D341Med (cell line): ENCODE results near the gene GABBR2.

Source experiments
- DNase-seq: peaks from one replicate; pipeline ENCODE4 v3.0.0; 2012; ENCODE audit warnings: low spot score

GABBR2 gene

DNA sequence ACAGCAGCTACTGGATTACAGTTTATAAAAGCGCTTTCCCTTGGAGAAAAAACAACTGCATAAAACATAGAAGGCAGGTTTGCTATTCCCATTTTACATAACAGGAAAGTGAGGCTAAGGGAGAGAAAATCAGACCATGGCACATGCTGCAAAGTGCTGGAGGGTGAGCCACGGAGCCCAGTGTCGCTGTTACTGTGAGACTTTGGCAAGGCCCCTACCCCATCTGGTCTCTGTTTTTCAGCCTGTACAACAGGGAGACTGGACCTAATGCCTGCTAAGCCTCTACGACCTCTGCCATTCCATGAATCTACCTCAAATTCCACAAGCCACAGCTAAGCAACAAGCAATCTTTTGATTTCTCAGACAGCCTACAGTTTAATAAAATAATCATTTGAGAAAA is 139.2 kb downstream of the GABBR2 start:
- no peak for DNase-seq

DNA sequence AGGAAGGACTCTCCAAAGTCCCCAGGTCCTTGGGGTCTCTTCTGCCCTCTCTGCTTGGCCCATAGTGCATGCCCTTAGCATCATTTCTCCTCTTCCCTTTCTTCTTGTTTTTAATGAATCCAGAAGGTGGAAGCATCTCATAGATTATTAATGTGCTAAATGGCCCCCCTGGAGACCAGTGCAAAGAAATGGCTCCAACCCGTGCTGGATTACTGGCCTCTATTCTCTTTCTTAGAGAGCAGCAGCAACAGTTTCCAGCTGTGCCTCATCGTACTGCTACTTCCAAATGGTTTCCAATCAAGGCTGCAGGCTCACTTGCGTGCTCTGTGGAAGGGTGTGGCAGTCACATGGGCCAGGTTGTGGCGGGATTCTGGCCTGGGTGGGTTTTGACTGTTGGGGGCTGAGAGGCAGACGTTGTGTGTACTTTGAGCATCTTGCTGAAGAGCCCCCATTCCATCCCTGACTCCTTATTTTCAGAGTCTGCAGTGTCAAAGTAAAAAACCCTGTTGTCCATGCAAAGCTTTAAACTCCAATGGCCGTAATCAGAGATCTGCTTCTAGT is 139.7 kb downstream of the GABBR2 start:
- DNase-seq, result no peak

DNA sequence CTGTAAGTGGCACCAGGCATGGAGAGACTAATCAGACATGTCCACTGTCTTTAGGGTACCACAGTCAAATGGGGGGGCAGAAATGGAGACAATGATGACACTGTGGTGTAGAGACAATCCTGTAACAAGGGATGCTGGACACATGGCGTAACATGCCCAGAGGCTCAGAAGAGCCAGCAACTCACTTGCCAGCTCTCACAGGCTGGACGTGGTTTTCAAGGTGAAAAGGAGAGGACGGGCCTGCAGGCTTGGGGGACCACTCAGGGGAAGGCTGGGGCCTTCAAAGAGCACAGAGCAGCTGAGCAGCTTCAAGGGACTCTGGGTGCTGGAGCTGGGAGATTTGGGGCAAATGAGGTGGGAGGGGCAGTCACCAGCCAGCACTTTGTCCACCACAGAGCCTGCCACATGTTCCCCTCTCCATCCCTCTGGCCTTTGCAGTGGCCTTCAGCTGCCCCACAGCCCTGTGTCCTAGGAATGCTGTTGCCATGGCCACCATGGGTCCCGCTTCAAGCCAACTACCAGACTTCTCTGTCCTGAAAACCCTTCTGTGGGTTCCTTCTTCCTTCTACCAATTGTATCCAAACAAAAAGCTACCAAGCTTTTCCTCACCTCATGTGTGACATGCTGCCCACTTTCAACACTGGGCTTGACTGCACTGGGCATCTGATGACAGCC is 140.4 kb downstream of the GABBR2 start:
- DNase-seq, result no peak

DNA sequence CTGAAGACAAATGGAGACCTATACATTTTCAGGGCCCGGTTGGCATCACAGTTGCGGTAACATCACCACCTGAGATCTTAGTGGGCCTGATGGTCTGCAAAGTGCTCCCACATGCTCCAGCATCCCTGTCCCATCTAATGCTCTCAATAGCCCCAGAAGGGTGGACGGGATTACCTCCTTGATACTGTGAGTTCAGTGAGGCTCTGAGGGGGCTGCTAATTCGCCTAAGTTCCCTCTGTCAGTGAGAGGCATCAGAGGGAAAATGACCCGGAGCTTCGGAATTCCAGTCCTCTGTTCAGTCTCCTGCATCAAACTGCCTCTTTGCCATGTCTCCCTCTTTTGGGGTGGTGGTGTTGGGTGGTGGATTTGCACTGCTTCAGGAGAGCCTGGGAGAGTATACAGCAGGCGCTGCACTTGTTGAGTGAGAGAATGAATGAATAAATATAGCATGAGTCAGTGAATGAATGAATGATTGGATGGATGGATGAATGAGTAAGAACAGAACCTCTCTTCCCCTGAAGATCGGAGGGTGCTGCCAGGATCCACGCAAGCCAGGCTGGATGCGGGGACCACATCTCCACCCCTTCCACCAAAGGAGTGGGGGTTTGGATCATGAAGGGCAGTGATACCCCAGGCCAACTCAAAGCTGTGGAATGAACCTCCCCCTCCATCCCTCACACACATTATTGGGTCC is 141.0 kb downstream of the GABBR2 start:
- DNase-seq, result no peak

DNA sequence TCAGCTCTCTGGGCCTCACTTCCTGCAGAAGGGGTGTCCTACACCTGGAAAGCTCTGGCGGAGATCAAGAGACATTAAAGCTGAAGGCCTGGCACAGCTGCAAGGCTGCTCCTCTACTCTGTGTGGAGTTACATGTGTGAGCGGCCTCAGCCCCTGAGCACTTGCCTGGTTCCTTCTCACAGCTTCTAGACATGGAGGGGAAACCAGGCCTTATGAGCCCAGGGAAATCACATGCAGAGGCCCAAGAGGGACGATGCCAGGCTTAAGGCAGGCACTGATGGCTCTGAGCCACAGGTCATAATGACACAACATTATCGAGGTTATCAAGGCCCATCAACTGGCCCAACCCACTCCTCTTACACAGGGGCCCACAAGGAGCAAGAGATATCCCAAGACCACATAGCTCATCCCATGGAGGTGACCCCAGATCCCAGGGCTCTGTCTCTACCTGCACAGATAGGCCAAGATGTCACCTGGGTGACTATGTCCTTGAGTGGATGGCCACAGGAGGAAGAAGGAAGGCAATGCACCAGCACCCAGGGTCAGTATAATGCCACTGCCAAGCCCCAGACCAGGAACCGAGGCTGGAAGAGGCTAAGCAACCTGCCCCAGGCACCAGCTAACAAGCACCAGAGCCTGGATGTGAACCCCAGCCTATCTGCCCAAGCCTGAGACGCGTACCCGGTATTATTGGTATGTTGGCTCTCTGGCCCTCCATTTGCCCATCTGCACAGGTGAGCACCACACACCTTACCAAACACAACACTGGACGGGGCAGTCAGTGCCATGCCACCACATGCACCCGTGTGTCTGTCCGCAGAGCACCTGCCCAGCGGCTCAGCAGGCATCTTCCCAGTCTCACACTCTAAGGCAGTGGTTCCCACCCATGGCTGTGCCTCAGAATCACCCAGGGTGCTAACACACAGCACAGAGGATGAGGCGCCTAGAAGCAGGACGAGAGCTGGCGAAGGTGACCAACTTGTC is 143.3 kb downstream of the GABBR2 start:
- no peak for DNase-seq

DNA sequence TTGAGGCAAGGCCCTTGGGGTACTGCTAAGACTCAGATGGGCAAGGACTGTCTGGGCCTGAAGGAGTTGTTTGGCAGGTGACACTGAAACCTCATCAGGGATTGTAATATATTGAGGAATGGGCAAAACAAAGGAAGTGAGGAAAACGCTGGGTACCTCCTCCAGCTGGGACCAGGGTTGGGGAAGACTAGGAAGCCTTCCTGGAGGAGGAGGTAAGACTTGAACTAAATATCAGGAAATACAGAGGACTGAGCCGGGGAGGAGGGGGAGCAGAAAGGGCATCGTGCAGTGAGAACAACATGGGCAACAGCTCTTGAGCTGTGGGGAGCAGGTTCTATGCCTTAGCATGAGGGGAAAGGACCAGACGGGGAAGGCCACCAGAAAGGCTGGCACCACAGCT is 144.0 kb downstream of the GABBR2 start:
- no peak for DNase-seq

DNA sequence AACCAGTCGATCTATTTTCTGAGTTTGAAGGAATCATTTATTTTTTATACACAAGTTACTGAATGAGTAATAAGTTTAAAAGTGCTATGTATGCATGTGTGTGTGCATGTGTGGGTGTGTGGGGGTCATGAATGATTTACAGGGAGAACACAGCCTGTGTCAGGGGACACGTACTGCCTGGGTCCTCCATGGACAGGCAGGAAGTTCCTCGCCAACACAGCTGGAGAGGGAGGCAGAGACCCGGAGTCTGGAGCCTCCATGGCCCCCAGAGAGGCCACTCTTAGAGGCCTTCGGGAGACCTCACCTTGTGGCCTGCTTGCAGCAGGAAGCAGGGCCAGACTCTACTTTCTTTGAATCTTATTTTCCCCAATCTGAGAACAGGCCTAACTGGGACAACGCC is 144.7 kb downstream of the GABBR2 start:
- DNase-seq, result no peak

DNA sequence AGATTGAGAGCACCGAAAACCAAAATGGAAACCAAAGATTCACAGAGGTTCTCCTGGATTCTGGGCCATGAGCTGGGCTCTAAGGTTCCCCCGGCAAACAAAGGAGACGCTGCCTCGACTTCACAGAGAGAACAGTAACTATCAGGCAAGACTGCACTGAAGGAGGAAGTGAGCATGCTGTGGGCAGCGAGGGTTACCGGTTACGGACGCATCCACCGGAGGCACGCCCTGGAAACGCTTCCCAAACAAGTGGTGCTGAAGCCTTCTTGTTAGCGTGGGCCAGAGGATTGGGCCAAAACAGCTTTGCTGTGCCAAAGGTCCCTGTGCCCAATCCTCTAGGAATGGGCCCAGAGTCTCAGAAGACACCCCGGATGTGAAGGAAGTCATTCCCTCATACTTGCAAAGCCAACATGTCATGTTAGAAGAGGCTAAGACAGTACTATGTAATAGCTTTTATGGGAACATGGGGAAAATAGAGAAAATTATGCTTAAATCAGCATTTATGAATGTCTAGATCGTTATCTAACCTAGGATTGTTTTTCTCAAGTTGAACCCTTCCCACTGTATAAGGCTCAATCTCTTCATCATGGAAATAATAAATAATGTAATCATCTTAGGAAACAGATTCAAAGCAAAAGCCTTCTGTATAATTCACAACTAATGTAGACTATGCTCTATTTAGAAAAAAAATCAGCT is 145.4 kb downstream of the GABBR2 start:
- DNase-seq, result no peak

DNA sequence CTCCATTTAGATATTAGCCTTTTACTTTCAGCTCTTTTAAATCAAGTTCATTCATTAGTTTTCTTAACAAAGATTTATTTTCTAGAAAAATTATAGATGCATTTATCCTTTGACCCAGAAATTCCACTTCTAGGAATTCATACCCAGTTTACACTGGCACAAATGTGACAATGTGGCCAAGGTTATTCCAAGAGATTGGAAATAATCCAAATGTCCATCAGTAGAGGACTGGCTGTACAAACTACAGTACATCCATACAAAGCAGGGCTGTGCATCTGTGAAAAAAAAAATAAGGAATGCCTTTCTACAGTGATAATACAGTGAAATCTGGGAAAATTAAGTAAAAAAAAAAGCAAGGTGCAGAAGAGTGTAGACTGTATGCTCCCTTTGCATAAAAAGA is 149.2 kb downstream of the GABBR2 start:
- DNase-seq, result no peak

DNA sequence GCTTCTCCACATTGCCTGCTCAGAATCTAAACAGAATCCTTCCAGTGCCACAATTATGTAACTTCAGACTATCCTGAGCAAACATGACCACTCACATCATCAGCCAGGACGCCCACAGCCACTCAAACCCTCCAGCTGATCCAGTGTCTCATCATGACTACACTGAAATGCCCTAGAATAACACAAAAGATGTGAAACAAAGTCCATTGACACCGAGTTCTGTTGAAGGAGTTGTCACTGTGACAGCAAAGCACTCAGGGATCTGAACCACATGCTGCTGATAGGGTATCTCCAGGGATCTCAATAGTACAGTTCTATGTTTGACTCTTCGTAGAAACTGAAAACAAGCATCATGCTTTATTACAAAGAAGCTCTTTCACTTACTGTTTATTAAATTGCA is 150.2 kb downstream of the GABBR2 start:
- no peak for DNase-seq

DNA sequence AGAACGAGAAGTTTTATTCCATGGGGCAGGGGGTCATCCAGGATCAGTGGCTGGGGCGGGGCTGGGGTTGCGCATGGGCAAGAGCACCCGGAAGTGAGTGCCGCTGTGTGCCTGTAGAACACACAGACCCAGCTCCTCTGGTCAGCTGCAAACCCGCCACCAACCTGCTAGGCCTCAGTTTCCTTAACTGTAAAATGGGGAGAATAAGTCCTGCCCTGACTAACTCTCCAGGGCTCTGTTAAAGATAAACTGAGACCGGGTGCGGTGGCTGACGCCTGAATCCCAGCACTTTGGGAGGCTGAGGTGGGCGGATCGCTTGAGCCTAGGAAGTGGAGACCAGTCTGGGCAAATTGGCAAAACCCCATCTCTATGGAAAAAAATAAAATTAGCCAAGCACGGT is 152.2 kb downstream of the GABBR2 start:
- no peak for DNase-seq

DNA sequence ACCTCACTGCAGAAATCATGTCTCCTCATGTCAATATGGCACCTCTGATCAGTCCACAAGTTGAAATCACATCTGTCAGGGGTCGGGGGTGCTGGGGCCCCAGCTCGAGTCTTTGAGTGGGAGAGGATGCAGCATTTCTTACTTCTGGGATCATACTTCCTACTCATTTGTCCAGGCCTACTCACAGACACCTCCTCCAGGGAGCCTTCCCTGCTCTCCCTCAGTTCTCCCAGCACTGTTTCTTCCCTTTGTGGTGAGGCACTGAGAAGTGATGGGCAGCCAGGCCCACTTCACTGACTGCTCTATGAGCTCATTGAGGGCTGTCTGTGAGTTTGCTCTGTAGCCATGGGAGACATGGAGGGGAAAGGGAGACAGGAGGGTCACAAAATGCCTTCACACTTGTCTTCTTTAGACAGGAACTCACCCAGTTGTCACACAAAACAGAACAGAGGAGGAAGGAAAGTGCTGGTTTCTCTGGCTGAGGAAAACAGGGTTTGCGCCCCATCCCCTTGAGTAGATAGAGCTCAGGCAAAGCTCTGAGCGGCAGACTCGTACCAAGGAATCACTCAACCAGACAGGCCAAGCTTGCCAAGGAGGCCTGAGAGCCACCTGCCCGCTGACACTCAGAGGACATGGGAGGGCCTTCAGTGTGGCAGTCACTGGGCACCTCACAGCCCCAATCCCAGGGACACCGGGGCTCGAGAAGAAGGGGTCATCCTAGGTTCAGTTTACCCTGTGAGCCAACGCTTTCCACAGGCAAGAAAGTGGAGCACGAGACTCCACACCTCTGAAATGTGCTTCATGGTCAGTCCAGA is 152.9 kb downstream of the GABBR2 start:
- no peak for DNase-seq

DNA sequence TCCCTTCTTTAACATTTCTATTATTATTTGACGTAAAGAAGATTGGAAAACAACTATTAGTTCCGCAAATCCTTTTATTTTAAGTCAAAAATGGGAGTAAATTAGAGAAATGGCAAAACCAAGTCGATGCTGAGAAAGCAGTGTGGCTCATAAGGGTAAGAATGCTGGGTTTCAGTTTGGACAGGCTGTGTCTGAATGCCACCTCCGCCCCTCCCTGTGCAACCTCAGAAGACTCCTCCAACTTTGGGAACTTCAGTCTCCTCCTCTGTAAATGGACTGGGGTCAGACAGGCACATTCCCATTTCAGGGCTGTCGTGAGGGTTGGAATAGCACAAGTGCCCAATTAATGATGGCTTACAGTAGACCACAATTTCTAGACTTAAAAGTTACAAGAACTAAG is 154.0 kb downstream of the GABBR2 start:
- no peak for DNase-seq

DNA sequence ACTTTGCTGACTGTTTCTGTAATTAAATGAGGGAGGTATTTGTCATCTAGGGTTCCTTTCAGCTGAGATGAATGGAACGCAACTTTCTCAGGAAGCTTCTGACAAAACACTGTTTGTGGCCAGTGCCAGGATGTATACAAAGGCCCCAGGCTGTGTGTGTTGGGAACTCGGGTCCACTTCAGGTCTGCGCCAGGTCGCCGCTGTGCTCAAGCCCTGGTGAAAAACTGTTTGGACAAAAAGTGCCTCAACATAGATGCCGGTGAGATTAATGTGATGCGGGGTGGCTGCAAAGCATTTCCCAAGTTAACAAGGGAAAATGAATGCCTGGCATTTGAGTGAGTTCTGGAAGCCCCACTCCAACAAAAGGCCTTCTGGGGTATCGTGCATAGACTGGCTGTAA is 156.4 kb downstream of the GABBR2 start:
- DNase-seq, result no peak

DNA sequence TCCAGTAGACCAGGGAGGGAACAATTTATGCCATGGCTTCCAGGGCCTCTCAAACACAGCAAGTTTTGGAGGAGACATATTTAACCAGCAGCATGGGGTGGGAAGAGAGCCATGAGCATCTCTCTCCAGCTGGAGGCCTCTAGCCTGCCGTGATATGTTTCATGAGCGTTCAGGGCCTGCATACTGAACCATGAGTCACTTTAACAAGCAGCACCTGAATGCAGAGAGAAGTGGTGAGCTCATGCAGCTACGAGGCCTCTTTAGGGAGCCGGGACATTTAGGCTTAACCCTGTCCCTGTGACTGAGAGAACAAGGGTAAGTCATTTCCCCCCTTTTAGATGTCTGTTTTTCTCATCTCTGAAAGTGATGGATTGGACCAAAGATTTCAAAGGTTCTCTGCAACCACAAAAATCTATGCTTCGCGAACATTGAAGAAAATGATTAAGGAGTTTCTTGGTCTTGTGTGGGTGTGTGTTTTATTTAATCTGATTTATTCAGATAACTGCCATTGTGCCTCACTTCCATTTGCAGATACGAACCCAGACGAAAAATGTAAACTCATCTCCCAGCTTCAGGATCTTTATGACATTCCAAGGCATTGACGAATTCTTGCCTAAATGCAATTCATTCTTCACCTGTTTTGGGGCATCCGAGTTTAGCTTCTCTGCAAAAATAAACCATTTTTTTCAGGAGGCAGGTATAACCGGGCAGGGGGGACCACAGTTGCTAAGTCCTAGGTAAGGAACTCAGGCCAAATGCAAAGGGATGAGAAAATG is 157.0 kb downstream of the GABBR2 start:
- no peak for DNase-seq

DNA sequence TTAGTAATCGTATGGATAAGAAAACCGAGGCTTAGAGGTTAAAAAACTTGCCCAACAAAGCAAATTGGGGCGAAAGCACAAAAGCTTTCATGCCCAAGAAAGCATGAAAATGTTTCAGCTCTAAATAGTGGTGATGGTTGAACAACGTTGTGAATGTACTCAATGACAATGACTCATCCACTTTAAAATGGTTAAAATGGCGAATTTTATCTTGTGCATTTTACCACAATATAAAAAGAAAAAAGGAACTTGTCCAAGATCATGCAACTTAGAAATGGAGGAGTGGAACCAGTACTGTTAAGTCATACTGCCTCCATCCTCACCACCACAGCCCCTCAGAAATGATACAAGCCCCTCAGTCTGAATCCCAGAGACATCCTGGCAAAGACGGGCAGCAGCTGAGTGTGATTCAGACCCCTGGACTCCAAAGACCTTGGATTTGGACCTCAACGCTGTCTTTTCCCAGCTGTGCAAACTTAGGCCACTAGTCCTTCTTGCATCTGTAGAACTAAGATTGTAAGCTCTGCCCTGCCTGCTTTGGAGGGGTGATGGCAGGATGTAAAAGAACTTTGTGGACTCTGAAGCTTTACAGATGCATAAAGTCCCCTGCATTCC is 158.4 kb downstream of the GABBR2 start:
- no peak for DNase-seq

DNA sequence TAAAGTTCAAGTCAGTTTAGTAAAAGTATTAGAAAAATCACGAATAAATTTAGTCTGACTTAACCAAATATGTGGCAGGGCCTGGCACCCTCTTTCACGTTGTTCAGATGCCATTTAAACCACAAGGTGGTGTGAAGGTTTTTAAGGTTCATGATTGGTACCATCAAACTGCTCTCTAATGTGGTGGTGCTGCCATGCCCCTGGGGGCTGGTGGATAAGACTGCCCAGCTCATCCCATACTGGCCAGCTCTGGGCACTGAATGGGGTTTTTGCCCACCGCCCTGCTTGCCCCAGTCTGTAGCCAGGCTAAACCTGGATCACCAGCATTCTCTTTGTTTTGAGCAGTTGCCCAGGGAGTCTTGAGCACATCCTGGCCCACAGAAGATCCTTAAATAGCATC is 159.3 kb downstream of the GABBR2 start:
- DNase-seq, result no peak

DNA sequence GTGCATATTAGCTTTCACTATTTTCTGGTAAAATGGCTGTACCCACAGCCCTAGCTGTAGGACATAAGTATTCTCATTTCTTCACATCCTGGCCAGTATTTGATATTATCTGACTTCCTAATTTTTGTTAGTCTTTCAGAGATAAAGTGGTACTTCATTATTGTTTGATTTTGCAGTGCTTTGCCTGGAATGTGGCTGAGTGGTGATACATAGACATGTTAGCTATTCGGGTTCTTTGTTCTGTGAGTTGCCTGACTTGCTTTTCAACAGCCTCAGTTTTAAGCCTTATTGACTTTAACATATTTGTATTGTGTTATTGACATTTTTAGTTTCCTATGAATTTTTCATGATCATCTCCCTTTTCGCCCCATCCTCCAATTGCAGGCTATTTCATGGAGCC is 161.1 kb downstream of the GABBR2 start:
- no peak for DNase-seq

DNA sequence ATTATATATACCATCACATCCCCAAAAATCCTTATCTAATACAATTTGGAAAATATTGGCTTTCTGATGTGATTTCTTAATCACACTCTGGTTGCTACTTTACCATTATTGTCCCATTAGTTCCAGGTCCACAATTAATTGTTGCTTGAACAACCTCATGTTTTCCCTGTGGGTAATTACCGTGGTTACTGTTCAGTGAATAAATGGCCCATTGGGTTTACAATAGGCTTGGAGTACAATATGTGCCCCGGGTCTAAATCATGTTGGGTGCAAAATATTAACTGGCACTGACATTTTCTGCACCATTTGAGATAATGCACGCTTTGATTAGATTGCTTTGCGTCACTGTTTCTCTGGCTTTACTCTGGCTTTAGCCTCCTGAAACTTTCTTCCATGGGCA is 163.7 kb downstream of the GABBR2 start:
- no peak for DNase-seq

DNA sequence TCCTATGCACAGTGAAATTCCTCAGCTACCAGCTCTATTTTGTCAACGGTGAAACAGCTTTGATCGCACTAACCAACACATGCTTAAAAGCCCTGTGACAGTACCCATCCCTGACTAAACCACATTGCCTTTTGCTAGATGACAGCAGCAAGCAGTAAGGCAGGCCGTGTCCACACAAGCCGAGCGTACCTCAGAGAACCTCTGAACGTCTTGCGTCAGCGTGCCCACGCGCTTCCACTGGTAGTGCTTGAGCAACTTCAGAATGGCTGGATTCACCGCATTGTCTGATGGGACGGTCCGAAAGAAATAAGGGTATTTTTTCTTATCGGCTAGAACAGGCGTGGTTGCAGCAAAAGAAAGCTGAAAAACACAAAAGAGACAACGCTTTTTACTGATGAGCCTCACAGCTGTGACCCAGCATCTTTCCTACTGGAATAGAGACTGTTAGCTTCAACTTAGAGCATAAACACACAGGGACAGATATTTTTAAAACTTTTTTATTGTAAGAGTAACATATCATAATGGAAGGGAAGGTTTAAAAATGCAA is 167.0 kb downstream of the GABBR2 start:
- DNase-seq, result no peak
